Thyroid gland (tissue), 4 donors: ENCODE results near the gene MAPK8. TPM values are rescaled to one million over a fixed set of nuclear protein-coding genes. Genes with fewer than 3 reads are reported as not detected.
A peak's percentile ranks its signal among the peaks of the same experiment; 100 is the strongest.
"Not testable (repeated sequence)": the region's sequence is repeated elsewhere in the genome, so short reads cannot be mapped to it uniquely, and the experiment has no call there.

Experiments
- DNase-seq, 2 donors: peaks; one replicate each; pipeline ENCODE4 v3.0.0-alpha.2; 2019
- H3K27ac ChIP-seq, 3 donors: fragments of 200-600 bp; sonication (generic); 1 replicate in 2 of 3; 2 replicates in 1 of 3; pipeline ENCODE4 v1.5.1; 2016 to 2019; ENCODE audit warnings: mild to moderate bottlenecking in 1 of 3, moderate library complexity in 1 of 3
- H3K27me3 ChIP-seq: fragments of 200-600 bp; sonication (generic); one replicate; pipeline ENCODE4 v1.5.1; 2019
- H3K36me3 ChIP-seq, 2 donors: fragments of 200-600 bp; sonication (generic); one replicate each; pipeline ENCODE4 v1.5.1; 2016 to 2019
- H3K4me1 ChIP-seq, 2 donors: fragments of 200-600 bp; sonication (generic); one replicate each; pipeline ENCODE4 v1.5.1; 2017 to 2019
- H3K4me3 ChIP-seq, 3 donors: fragments of 200-600 bp; sonication (generic); replicated peaks in 1 of 3; 1 replicate in 2 of 3; 2 replicates in 1 of 3; pipeline ENCODE4 v1.5.1; 2016; ENCODE audit warnings: mild to moderate bottlenecking in 1 of 3
- H3K9me3 ChIP-seq: fragments of 200-600 bp; sonication (generic); one replicate; pipeline ENCODE4 v1.5.1; 2017
- CTCF ChIP-seq, 6 experiments: fragments of 200-600 bp in 3 of 6; fragments of 450-650 bp in 3 of 6; sonication (generic) in 3 of 6; IDR thresholded peaks; one replicate each; pipeline ENCODE4 v1.5.1; 2016 to 2019; ENCODE audit warnings: antibody characterized with exemption in 6 of 6, mild to moderate bottlenecking in 2 of 6, inconsistent platforms in 1 of 6, moderate library complexity in 1 of 6
- POLR2A ChIP-seq, 2 donors: fragments of 450-650 bp; IDR thresholded peaks; one replicate each; pipeline ENCODE4 v1.6.1; 2017; ENCODE audit warnings: antibody characterized with exemption in 2 of 2, mild to moderate bottlenecking in 2 of 2, moderate library complexity in 1 of 2
- WGBS, 2 donors: methylation state at CpG; one replicate each; pipeline ENCODE4 v1.1.5; 2017; 5-methylcytosine and 5-hydroxymethylcytosine counted together
- intact Hi-C: fragments of 100-400 bp; cut with DNase I; formaldehyde crosslinking; loops from one replicate; pipeline ENCODE4 v1.15.1; 2023
- total RNA-seq, 4 donors: library from RNA; depleted of rRNA; stranded (reverse); fragments of >200 nt; gene quantifications; one replicate each; pipeline ENCODE4 v1.2.3, GENCODE V29; 2016

The MAPK8 gene
- total RNA-seq, 4 donors from 2014 or later = 76.2 to 165 (median 99.0) TPM

GRCh38 chr10:48272682-48273081 lies 33.8 kb upstream of the MAPK8 start:
- no peak for DNase-seq
- Histone ChIP-seq H3K4me1 (peaks cover 0 to 11% of the 10 kb centered on the region in 2 donors), H3K27ac (no peak overlapping the region), H3K36me3 (no peaks in the 10 kb centered on the region), H3K27me3 (no peaks in the 10 kb centered on the region), H3K4me3 (no peak overlapping the region), H3K9me3 (no peaks in the 10 kb centered on the region)
- TF ChIP-seq CTCF (IDR thresholded peaks at IDR 0.05) (no peak), POLR2A (IDR thresholded peaks at IDR 0.05) (no peak)
- intact Hi-C loops = no loop called here
- 97 to 99% methylated on average over 2 of the region's 2 CpGs for WGBS, 2 donors

DNA sequence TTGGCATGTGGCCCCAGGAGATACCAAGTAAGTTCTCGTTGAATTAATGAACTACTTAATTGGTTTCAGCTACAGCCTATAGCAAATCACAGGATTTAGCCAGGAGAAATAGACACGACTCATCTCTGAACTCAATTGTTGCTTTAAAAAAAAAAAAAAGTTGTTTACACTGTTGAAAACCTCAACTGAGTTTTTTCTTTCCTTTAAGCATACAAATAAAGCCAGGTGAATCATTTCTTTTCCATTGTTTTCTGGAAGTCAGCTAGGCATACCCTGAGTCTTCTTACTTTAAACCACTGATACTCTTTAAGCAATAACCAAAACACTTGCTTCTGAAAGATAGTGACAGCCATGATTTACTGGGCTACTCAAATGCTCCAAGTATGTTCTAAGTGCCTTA lies 32.7 kb upstream of the MAPK8 start:
- H3K9me3 ChIP-seq = no peaks in the 10 kb centered on the region
- H3K27ac ChIP-seq = peak overlapping the region in 1 of 3 donors; percentile 19
- DNase-seq = no peak
- H3K36me3 ChIP-seq = no peaks in the 10 kb centered on the region
- no peak overlapping the region for H3K4me3 ChIP-seq
- intact Hi-C loops = no loop called here
- H3K27me3 ChIP-seq = no peaks in the 10 kb centered on the region
- no peak for TF ChIP-seq POLR2A (IDR thresholded peaks at IDR 0.05)
- no peak for TF ChIP-seq CTCF (IDR thresholded peaks at IDR 0.05)
- peaks cover 0 to 11% of the 10 kb centered on the region in 2 donors for H3K4me1 ChIP-seq
- 74 to 84% methylated on average over 2 of the region's 2 CpGs for WGBS, 2 donors

DNA sequence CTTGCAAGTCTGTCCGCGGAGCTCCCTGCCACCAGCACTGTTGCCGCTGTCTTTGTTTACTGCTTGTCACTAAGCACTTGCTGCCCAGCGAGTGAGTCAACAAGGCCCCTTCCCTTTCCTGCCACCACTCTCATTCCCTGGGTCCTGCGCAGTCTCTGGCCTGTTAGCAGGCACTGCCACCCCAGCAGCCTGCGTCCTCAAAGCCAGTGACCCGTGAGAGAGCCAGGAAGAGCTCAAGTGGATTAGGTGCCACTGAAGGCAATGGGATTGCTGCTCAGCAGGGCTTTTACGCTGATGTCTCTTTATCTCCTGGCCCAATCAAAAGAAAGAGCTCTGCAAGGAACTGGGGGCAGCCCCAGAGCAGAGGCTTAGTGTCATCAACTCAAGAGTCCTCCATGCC lies 31.8 kb upstream of the MAPK8 start, which contains the start of gene FRMPD2:
TSS of gene FRMPD2 (minus strand) at position 61 of the 400 bp plus-strand sequence. CDS start 129 bp downstream, outside the sequence.
- Histone ChIP-seq H3K27ac (peak within 1 kb of the TSS; percentile 19 to 52 (median 42)), H3K36me3 (no peaks in the 10 kb centered on the region), H3K4me1 (peaks cover 0 to 11% of the 10 kb centered on the region in 2 donors), H3K4me3 (no peak within 1 kb of the TSS), H3K27me3 (no peaks in the 10 kb centered on the region), H3K9me3 (no peaks in the 10 kb centered on the region)
- 43 to 56% methylated on average over 8 of the region's 8 CpGs for WGBS, 2 donors
- TF ChIP-seq POLR2A (IDR thresholded peaks at IDR 0.05) (no peak), CTCF (IDR thresholded peaks at IDR 0.05) (no peak)
- intact Hi-C loops = no loop called here
- peak; percentile 62 to 73 for DNase-seq

DNA sequence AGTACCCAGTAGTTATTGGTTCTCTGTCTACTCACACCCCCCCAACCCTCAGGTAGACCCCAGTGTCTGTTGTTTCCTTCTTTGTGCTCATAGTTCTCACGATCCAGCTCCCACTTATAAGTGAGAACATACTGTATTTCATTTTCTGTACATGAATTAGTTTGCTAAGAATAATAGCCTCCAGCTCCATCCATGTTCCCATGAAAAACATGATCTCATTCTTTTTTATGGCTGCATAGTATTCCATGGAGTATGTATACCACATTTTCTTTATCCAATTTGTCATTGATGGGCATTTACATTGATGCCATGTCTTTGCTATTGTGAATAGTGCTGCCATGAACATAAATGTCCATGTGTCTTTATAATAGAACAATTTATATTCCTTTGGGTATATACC lies 29.4 kb upstream of the MAPK8 start:
- no peak for DNase-seq
- 100% methylated on average over 1 of the region's 1 CpG for WGBS, 2 donors
- no peak overlapping the region for H3K4me3 ChIP-seq
- peaks cover 0 to 11% of the 10 kb centered on the region in 2 donors for H3K4me1 ChIP-seq
- no peak overlapping the region for H3K27ac ChIP-seq
- no peaks in the 10 kb centered on the region for H3K36me3 ChIP-seq
- H3K27me3 ChIP-seq = no peaks in the 10 kb centered on the region
- TF ChIP-seq POLR2A (IDR thresholded peaks at IDR 0.05) (no peak), CTCF (IDR thresholded peaks at IDR 0.05) (no peak)
- no peaks in the 10 kb centered on the region for H3K9me3 ChIP-seq
- intact Hi-C loops = no loop called here

GRCh38 chr10:48279081-48279751 lies 27.3 kb upstream of the MAPK8 start:
- H3K36me3 ChIP-seq = no peaks in the 10 kb centered on the region
- peaks cover 0 to 9% of the 10 kb centered on the region in 2 donors for H3K4me1 ChIP-seq
- H3K9me3 ChIP-seq = no peaks in the 10 kb centered on the region
- no peak for DNase-seq
- 81 to 100% methylated on average over 2 of the region's 2 CpGs for WGBS, 2 donors
- H3K4me3 ChIP-seq = no peak overlapping the region
- TF ChIP-seq CTCF (IDR thresholded peaks at IDR 0.05) (no peak), POLR2A (IDR thresholded peaks at IDR 0.05) (no peak)
- no peak overlapping the region for H3K27ac ChIP-seq
- intact Hi-C loops = no loop called here
- no peaks in the 10 kb centered on the region for H3K27me3 ChIP-seq

GRCh38 chr10:48281697-48282096 lies 24.8 kb upstream of the MAPK8 start:
- intact Hi-C loops = loop anchor here (10.0 kb wide), 1 partner anchor 67 kb away; no protein-coding TSS in a partner anchor
- H3K27me3 ChIP-seq, H3K27ac ChIP-seq, H3K4me3 ChIP-seq, H3K9me3 ChIP-seq, H3K4me1 ChIP-seq, DNase-seq, H3K36me3 ChIP-seq: not testable (repeated sequence)
- 87 to 88% methylated on average over 4 of the region's 4 CpGs for WGBS, 2 donors
